Measurements from ENCODE around the gene RALB.
"Not testable (repeated sequence)": the region's sequence is repeated elsewhere in the genome, so short reads cannot be mapped to it uniquely, and the experiment has no call there.

RALB gene

DNA sequence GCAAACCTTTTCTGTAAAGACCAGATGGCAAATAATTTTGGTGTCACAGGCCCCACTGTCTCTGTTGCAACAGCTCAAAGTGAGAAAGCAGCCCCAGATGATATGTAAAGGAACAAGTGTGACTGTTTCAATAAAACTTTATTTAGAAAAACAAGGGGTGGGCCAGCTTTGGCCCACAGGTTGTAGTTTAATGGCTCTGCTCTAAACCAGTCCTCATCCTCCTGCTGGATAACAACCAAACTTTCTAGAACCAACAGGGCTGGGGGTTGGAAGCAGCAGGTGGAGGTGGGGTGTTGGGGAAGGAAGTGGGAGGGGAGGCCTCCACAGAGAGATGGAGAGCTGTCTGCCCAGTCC lies 64.5 kb downstream of the RALB start:
- no peak for DNase-seq

GRCh38 chr2:120317916-120318315 lies 65.3 kb downstream of the RALB start:
- no peak for DNase-seq

GRCh38 chr2:120318626-120319025 lies 66.0 kb downstream of the RALB start:
- peak; percentile 84 for DNase-seq

DNA sequence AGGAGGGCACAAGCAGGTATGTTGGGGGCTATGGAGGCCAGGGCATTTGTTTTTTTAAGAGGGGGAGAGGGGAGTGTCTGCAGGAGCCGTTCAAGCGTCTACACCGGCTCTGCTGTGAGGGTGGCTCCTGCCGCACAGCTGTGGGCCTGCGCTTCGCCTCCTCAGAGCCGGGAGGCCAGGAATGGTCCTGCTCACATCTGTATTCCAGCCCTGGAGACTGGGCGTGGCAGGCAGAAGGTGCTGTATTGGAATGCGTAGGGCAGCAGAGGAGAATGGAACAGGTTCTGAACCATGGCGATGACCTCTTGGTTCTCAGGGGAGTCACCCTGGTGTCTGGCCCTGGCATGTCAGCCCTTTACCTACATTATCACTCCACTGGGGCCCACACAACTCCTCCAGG lies 66.5 kb downstream of the RALB start:
- DNase-seq = no peak

GRCh38 chr2:120319686-120320317 lies 67.2 kb downstream of the RALB start:
- no peak for DNase-seq

DNA sequence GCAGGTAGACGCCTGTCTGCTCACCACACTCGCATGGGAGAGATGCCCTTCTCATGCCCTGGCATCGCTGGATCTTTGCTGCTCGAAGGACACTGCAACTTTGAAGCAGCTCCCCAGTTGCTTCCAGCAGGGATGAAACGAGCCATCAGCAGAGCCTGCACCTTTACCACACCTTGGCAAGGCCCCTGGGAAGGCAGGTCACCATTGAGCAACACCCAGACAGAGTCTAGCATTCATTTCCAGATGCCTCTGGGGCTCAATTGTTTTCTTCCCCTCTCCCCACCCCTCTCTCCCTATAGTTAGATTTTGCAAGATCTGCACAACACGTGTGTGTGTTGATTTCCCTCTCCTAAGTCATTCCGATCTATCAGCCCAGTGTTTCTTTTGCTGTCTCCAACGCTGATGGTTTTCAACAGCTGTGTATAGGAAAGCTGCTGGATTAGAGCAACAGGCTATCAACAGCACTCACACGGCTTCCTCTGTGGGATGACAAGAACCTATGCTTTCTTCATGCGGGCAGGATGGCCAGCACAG lies 67.7 kb downstream of the RALB start:
- DNase-seq = no peak

DNA sequence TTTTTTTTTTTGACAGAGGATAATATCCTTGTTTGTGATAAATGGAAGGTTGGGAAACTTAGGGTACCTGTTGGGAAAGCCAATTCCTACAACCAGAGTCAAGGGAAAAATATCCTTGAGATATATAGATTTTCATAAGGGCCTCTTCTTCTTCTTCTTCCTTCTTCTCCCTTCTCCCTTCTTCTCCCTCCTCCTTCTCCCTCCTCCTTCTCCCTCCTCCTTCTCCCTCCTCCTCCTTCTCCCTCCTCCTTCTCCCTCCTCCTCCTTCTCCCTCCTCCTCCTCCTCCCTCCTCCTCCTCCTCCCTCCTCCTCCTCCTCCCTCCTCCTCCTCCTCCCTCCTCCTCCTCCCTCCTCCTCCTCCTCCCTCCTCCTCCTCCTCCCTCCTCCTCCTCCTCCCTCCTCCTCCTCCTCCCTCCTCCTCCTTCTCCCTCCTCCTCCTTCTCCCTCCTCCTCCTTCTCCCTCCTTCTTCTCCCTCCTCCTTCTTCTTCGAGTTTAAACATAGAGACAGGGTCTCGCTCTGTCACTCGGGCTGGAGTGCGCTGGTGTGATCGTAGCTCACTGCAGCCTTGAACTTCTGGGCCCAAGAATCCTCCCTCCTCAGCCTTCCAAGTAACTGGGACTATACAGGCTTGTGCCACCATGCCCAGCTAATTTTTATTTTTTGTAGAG lies 68.4 kb downstream of the RALB start:
- not testable (repeated sequence) for DNase-seq

- no peak for DNase-seq
These were observed 69.2 kb downstream of the RALB start for GRCh38 chr2:120321721-120322284.

- no peak for DNase-seq
These were observed 69.7 kb downstream of the RALB start for GRCh38 chr2:120322329-120322728.

- no peak for DNase-seq
These were observed 70.6 kb downstream of the RALB start for GRCh38 chr2:120323214-120323613.

GRCh38 chr2:120323807-120324399 lies 71.3 kb downstream of the RALB start:
- DNase-seq = no peak

- DNase-seq = no peak
These were observed 72.3 kb downstream of the RALB start for GRCh38 chr2:120324933-120325332.

DNA sequence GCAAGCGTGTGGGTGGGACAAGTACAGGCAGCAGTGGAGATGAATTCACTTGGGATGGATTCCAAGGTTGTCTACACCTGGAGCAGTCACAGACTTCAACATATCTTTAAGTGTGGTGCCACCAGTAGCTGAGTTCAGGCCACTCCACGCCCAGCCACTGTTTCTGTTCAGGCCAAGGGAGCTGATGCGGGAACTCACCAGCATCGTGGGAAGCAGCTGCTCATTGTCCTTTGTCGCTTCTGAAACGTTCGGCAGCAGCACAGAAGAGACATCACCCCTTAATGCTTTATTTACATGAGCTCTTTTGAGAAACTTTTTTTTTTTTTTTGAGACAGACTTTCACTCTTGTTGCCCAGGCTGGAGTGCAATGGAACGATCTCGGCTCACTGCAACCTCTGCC lies 73.4 kb downstream of the RALB start:
- DNase-seq = no peak

DNA sequence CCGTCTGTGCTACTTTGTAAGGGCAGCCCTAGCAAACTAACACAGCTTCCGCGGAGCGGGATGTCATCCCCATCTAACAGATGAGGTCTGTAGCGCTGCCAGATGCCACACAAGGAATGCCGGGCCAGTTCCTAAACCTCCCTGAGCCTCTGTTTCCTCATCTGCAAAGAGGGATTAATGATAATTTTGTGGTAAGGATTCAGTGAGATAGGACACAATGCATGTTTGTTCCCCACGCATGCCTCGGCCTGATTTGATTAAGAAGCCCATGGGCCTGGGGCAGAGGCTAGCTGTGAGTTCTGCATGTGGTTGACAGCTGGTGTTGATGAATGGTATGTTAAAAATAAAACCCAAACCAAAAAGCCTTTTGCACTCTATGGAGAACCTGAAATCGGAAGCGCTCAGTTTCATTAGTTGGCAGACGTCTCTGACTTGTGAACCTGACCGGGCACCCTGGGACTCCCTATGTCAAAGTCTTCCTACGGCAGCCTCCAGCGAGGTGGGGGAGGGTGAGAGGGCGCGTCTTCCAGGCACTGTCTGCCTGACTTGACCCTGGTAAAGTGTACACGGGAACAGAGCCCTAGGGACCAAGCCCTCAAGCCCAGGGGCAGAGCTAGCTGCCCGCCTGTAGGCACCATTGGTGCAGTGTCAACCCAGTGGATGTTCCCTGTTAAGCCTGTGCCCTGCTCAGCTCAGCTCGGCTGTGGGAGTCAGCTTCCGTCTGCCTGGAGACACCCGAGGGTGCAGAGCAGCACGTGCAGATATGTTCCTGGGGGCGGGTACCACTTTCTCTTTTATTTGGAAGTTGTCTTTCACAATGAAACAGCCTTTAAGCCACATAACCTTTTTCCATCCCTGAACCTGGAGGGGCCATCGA lies 78.5 kb downstream of the RALB start:
- DNase-seq = no peak

DNA sequence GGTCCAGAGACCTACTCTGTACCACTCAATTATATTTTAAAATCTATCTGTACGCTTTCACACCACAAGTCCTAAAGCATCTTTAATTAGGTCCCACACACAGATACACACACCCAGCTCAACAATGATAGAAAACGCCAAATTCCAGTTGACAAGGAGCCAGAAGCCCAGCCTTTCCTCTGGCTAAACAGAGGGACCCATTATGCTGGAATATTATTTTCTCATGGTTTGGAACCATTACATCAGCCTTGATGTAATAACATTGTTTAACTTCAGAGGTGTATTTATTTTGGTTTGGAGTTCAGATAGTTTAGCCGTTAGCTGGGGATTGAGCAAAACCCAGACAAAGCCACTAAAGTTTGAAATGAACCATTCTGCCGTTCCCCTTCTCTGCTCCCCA lies 79.3 kb downstream of the RALB start:
- DNase-seq = no peak

- DNase-seq = no peak
These were observed 79.7 kb downstream of the RALB start for GRCh38 chr2:120332384-120332783.

- DNase-seq = no peak
These were observed 81.4 kb downstream of the RALB start for GRCh38 chr2:120334068-120334467.

GRCh38 chr2:120336749-120337148 lies 84.1 kb downstream of the RALB start:
- DNase-seq = no peak

GRCh38 chr2:120338015-120338414 lies 85.4 kb downstream of the RALB start:
- DNase-seq = no peak

GRCh38 chr2:120341977-120342376 lies 89.3 kb downstream of the RALB start:
- no peak for DNase-seq

- DNase-seq = no peak
These were observed 89.8 kb downstream of the RALB start for GRCh38 chr2:120342446-120342845.

DNA sequence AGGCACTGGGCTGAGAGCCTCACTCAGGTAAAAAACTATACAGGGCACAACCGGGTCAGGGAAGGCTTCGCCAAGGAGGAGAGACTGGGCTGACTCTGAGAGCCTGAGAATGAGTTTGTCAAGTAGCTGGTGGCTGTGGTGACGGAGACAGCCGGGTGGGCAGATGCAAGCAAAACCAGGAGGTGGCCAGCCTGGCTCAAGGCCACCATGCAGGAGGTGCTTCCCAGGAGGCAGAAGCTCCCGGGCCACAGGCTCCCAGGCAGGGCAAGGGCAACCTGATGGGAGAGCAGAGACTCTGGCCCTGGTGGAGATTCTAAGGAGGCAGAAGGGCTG lies 90.4 kb downstream of the RALB start:
- DNase-seq = no peak

All from femur (tissue), 1 donor.